ENCODE results near the gene COL4A2. TPM values are rescaled to one million over a fixed set of nuclear protein-coding genes. Genes with fewer than 3 reads are reported as not detected.

The COL4A2 gene
- total RNA-seq, 4 donors from 2014 or later, result 56.6 to 139 (median 89.1) TPM

- Histone ChIP-seq H3K4me3 (no peak overlapping the region), H3K9me3 (no peaks in the 10 kb centered on the region), H3K36me3 (no peaks in the 10 kb centered on the region), H3K27me3 (no peaks in the 10 kb centered on the region), H3K27ac (peak overlapping the region; percentile 40 to 85 (median 70)), H3K4me1 (peaks cover 0 to 4% (median 0%) of the 10 kb centered on the region in 4 donors)
- DNase-seq, result no peak
- TF ChIP-seq CTCF (IDR thresholded peaks at IDR 0.05) (no peak), POLR2A (IDR thresholded peaks at IDR 0.05) (no peak)
Measured at GRCh38 chr13:110396476-110396875, 89.4 kb downstream of the COL4A2 start.

GRCh38 chr13:110396913-110397381 lies 89.9 kb downstream of the COL4A2 start:
- H3K27me3 ChIP-seq, result no peaks in the 10 kb centered on the region
- peak overlapping the region; percentile 34 to 85 (median 73) for H3K27ac ChIP-seq
- TF ChIP-seq CTCF (IDR thresholded peaks at IDR 0.05) (no peak), POLR2A (IDR thresholded peaks at IDR 0.05) (no peak)
- H3K4me3 ChIP-seq, result no peak overlapping the region
- no peaks in the 10 kb centered on the region for H3K36me3 ChIP-seq
- peak in 2 of 3 donors; percentile 38 to 84 for DNase-seq
- H3K9me3 ChIP-seq, result no peaks in the 10 kb centered on the region
- H3K4me1 ChIP-seq, result peaks cover 0 to 4% (median 0%) of the 10 kb centered on the region in 4 donors

GRCh38 chr13:110397436-110398115 lies 90.5 kb downstream of the COL4A2 start:
- Histone ChIP-seq H3K36me3 (no peaks in the 10 kb centered on the region), H3K4me3 (no peak overlapping the region), H3K9me3 (no peaks in the 10 kb centered on the region), H3K4me1 (peaks cover 0 to 4% (median 0%) of the 10 kb centered on the region in 4 donors), H3K27me3 (no peaks in the 10 kb centered on the region), H3K27ac (peak overlapping the region; percentile 34 to 85 (median 73))
- TF ChIP-seq CTCF (IDR thresholded peaks at IDR 0.05) (no peak), POLR2A (IDR thresholded peaks at IDR 0.05) (no peak)
- DNase-seq, result no peak

- DNase-seq, result no peak
- Histone ChIP-seq H3K4me3 (no peak overlapping the region), H3K27ac (peak overlapping the region; percentile 34 to 83 (median 66)), H3K36me3 (no peaks in the 10 kb centered on the region), H3K9me3 (no peaks in the 10 kb centered on the region), H3K4me1 (peaks cover 0 to 4% (median 0%) of the 10 kb centered on the region in 4 donors), H3K27me3 (no peaks in the 10 kb centered on the region)
- TF ChIP-seq POLR2A (IDR thresholded peaks at IDR 0.05) (no peak), CTCF (IDR thresholded peaks at IDR 0.05) (no peak)
Measured at GRCh38 chr13:110398564-110399507, 91.8 kb downstream of the COL4A2 start.

- Histone ChIP-seq H3K4me1 (peaks cover 0 to under 1% (median 0%) of the 10 kb centered on the region in 4 donors), H3K36me3 (no peaks in the 10 kb centered on the region), H3K4me3 (no peak overlapping the region), H3K9me3 (no peaks in the 10 kb centered on the region), H3K27me3 (no peaks in the 10 kb centered on the region), H3K27ac (peak overlapping the region in 2 of 4 donors; percentile 68 to 83)
- TF ChIP-seq POLR2A (IDR thresholded peaks at IDR 0.05), result no peak
- no peak for TF ChIP-seq CTCF (IDR thresholded peaks at IDR 0.05)
- DNase-seq, result no peak
Measured at GRCh38 chr13:110399801-110400200, 92.7 kb downstream of the COL4A2 start.
